B cell (primary cell): Measurements from ENCODE around the gene UBE2D1.

Experiments used
- EZH2 ChIP-seq: IDR thresholded peaks from 2 replicates; pipeline ENCODE4 v1.6.1; 2012; ENCODE audit warnings: borderline replicate concordance, low read depth, mild to moderate bottlenecking, moderate library complexity, low read length; ENCODE audit not compliant: insufficient read depth, poor library complexity, severe bottlenecking
- TF ChIP-seq, protein P1 (sequence below): fragments of 200-600 bp; IDR thresholded peaks from one replicate; pipeline ENCODE4 v1.8.0; 2022; ENCODE audit warnings: antibody characterized with exemption, mild to moderate bottlenecking

DNA sequence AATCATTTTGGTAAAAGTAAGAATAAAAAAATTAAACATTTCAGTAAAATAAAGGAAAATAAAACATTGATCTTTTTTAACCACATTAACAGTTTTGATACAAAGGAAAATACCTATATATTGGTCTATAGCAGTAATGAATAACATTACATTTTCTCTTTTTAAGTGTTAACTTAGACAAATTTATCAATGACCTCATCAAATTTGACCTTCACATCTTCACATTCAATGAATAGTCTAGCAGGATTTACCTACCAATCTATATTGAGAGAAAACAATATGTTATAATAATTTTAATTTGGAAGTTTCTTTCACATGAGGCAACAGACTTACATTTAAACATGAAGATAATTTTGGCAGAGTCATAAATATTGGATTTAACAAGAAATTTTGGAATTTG is 17.9 kb upstream of the UBE2D1 start:
- TF ChIP-seq EZH2 = no peak
- TF ChIP-seq, protein P1, sequence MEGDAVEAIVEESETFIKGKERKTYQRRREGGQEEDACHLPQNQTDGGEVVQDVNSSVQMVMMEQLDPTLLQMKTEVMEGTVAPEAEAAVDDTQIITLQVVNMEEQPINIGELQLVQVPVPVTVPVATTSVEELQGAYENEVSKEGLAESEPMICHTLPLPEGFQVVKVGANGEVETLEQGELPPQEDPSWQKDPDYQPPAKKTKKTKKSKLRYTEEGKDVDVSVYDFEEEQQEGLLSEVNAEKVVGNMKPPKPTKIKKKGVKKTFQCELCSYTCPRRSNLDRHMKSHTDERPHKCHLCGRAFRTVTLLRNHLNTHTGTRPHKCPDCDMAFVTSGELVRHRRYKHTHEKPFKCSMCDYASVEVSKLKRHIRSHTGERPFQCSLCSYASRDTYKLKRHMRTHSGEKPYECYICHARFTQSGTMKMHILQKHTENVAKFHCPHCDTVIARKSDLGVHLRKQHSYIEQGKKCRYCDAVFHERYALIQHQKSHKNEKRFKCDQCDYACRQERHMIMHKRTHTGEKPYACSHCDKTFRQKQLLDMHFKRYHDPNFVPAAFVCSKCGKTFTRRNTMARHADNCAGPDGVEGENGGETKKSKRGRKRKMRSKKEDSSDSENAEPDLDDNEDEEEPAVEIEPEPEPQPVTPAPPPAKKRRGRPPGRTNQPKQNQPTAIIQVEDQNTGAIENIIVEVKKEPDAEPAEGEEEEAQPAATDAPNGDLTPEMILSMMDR = no peak
